NCI-H748 (cell line): Measurements from ENCODE around the gene CCND1.

ENCODE experiments used
- DNase-seq: peaks from one replicate; lab custom pipeline; 2025; ENCODE audit not compliant: unreplicated experiment; lab: John Stamatoyannopoulos, UW

CCND1 gene

GRCh38 chr11:69651834-69652620 is 11.1 kb downstream of the CCND1 start:
- DNase-seq, result no peak

GRCh38 chr11:69652999-69653398 is 12.0 kb downstream of the CCND1 start:
- DNase-seq, result no peak

GRCh38 chr11:69653406-69653960 is 12.5 kb downstream of the CCND1 start:
- no peak for DNase-seq

- peak; percentile 59 for DNase-seq
Measured at GRCh38 chr11:69654001-69654659, 13.2 kb downstream of the CCND1 start.

GRCh38 chr11:69654660-69655478 is 13.9 kb downstream of the CCND1 start:
- DNase-seq, result peak; percentile 59

- no peak for DNase-seq
Measured at GRCh38 chr11:69655479-69656428, 14.8 kb downstream of the CCND1 start.

GRCh38 chr11:69656536-69657455 is 15.8 kb downstream of the CCND1 start:
- DNase-seq, result no peak

GRCh38 chr11:69657456-69657910 is 16.5 kb downstream of the CCND1 start:
- no peak for DNase-seq

GRCh38 chr11:69657911-69658625 is 17.1 kb downstream of the CCND1 start:
- peak; percentile 50 for DNase-seq

GRCh38 chr11:69658626-69659450 is 17.9 kb downstream of the CCND1 start:
- no peak for DNase-seq

GRCh38 chr11:69659591-69659990 is 18.6 kb downstream of the CCND1 start:
- no peak for DNase-seq

- no peak for DNase-seq
Measured at GRCh38 chr11:69660001-69660500, 19.1 kb downstream of the CCND1 start.

GRCh38 chr11:69661413-69661715 is 20.4 kb downstream of the CCND1 start:
- no peak for DNase-seq

- no peak for DNase-seq
Measured at GRCh38 chr11:69662021-69662698, 21.2 kb downstream of the CCND1 start.

GRCh38 chr11:69662806-69663205 is 21.9 kb downstream of the CCND1 start:
- no peak for DNase-seq

GRCh38 chr11:69663326-69663725 is 22.4 kb downstream of the CCND1 start:
- DNase-seq, result no peak
